ENCODE results near the gene CMTR1. TPM values are rescaled to one million over a fixed set of nuclear protein-coding genes. Genes with fewer than 3 reads are reported as not detected.
A peak's percentile ranks its signal among the peaks of the same experiment; 100 is the strongest.

The CMTR1 gene
- polyA plus RNA-seq, 1 of the 3 experiments (the other 2 are of a cell fraction), result 19.8 TPM

DNA sequence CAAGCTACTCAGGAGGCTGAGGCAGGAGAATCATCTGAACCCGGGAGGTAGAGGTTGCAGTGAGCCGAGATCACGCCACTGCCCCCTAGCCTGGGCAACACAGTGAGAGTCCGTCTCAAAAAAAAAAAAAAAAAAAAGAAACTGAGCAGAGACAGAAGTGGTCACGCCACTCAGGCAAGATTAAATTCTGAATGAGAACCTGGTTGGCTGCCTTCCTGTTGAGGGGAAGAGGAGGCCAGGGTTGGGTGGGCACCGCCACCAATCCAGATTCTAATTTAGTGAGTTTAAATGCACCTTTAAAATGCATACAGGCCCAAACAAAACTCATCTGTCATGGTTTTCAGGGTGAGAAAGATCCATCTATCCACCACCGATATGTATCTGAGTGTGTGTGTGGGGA, 90.4 kb downstream of the CMTR1 start (continued):
- TF ChIP-seq RFX5 (IDR thresholded peaks at IDR 0.05; ENCODE audit: low read length), result no peak
- no peak for TF ChIP-seq FOXM1 (IDR thresholded peaks at IDR 0.05; ENCODE audit: low read depth)

DNA sequence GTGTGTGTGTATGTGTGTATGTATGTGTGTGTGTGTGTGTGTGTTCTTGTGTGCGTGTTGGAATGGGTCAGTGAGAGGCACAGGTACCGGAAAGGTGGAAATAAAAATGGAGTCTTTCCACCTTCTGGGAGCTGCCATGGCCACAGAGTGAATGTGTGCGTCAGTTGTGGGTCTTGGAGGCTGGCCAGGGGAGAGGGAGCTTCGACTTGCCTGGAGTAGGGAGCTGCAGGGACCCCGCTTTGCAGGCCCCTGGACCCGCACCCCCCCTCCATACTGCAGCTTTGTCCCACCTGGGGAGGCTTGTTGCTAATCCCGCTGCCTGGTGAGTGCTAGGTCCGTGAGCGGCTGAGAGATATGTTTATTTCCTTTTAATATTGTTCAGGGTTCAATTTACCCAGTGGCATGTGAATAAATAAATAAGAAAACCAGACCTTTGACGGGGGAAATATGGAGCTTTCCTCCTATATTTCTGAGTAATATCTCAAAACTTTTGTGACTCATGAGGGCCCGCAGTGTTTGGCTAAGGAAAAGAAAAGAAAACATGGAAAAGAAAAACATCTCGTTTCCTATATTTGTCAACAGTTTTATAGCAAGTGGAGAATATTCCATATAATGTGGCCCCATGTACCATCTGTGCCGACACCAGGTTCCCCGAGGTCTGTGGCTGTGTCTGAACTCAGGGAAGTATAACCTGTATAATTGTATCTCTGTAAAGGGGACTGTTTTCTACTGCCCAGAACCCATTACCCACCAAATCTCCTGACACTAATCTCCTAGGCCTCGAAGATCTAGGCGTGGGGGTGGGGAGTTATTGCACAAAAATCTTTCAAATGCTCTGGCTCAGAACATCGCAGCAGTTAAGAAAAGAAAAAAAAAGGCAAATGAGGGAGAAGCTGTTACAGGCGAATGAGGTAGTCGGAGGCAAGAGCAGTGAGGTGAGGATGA, 91.3 kb downstream of the CMTR1 start:
- H4K20me1 ChIP-seq (ENCODE audit: insufficient read depth), result no peaks in the 10 kb centered on the region

DNA sequence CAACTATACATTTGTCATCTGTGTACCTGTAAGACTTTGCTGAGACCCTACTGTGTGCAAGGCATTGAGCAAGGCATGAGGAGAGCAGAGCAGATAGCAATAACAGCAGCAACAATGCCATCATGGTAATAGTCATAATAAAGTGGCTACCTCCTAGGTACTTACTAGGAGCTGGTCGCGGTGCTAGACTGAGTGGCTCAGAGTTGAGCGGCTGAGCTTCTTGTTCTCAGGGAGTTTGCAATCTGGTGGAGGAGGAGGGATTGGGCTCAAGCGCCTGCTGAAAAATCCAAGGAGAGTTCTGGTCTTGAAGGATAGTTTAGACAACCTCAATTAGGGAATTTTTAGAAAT, 91.9 kb downstream of the CMTR1 start:
- H3F3A ChIP-seq (replicated peaks; ENCODE audit: insufficient read depth), result no peaks in the 10 kb centered on the region
- H3K27ac ChIP-seq (ENCODE audit: low read depth in 2 of 2, low read length in 1 of 2), result no peak overlapping the region
- no peak for DNase-seq
- H3K36me3 ChIP-seq (replicated peaks in 1 of 2; ENCODE audit: control insufficient read depth in 1 of 2, insufficient read depth in 2 of 2, low read length in 1 of 2), result no peaks in the 10 kb centered on the region
- H3K27me3 ChIP-seq (ENCODE audit: insufficient read depth), result no peaks in the 10 kb centered on the region; the same call in 1 of the 2 replicates
- peaks cover 0 to 5% of the 10 kb centered on the region in 2 experiments; a peak in 1 of 4 replicates for H3K4me1 ChIP-seq (ENCODE audit: control insufficient read depth in 1 of 2, insufficient read depth in 2 of 2, low read depth in 1 of 2, low read length in 1 of 2)
- H3K4me2 ChIP-seq, result no peak overlapping the region
- H3K9me2 ChIP-seq, result no peaks in the 10 kb centered on the region
- H3K9ac ChIP-seq, result no peak overlapping the region
- H2AFZ ChIP-seq (ENCODE audit: low read depth), result no peak overlapping the region
- ChIA-PET POLR2A (interaction anchor here (0.8 kb wide), 1 partner anchor 52 kb away, joined by 3 read pairs; no protein-coding TSS in a partner anchor), CTCF (interaction anchor here (0.6 to 2.3 kb wide), 5 partner anchors 8 to 840 kb away, joined by 3 to 13 read pairs (median 4); no protein-coding TSS in a partner anchor)
- 89% methylated on average over 4 of the region's 4 CpGs for WGBS (ENCODE audit: low lambda C conversion rate)
- H3K9me3 ChIP-seq, result no peaks in the 10 kb centered on the region
- H4K20me1 ChIP-seq (ENCODE audit: insufficient read depth), result no peaks in the 10 kb centered on the region
- no peaks in the 10 kb centered on the region for H3K79me2 ChIP-seq (ENCODE audit: insufficient read depth)
- H3K4me3 ChIP-seq (ENCODE audit: low read depth in 2 of 2, low read length in 1 of 2), result no peak overlapping the region
- TF ChIP-seq ELF1 (IDR thresholded peaks at IDR 0.05), result no peak
- no peak for TF ChIP-seq TEAD4 (IDR thresholded peaks at IDR 0.05; ENCODE audit: borderline replicate concordance, insufficient read depth)
- no peak for TF ChIP-seq RCOR1 (IDR thresholded peaks at IDR 0.05; ENCODE audit: low read length)
- no peak for TF ChIP-seq CHD2 (IDR thresholded peaks at IDR 0.05; ENCODE audit: low read length, partially characterized antibody)
- no peak for TF ChIP-seq POLR2AphosphoS5 (IDR thresholded peaks at IDR 0.05; ENCODE audit: low read depth, low read length)
- TF ChIP-seq NRF1 (IDR thresholded peaks at IDR 0.05; ENCODE audit: low read depth, low read length), result no peak
- no peak for TF ChIP-seq FOXJ3 (CRISPR knock-in tag; IDR thresholded peaks at IDR 0.05)
- TF ChIP-seq, protein P1, sequence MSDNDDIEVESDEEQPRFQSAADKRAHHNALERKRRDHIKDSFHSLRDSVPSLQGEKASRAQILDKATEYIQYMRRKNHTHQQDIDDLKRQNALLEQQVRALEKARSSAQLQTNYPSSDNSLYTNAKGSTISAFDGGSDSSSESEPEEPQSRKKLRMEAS (IDR thresholded peaks at IDR 0.05; ENCODE audit: low read depth), result no peak
- TF ChIP-seq YY1 (IDR thresholded peaks at IDR 0.05; ENCODE audit: low read depth), result no peak
- TF ChIP-seq, protein P2, sequence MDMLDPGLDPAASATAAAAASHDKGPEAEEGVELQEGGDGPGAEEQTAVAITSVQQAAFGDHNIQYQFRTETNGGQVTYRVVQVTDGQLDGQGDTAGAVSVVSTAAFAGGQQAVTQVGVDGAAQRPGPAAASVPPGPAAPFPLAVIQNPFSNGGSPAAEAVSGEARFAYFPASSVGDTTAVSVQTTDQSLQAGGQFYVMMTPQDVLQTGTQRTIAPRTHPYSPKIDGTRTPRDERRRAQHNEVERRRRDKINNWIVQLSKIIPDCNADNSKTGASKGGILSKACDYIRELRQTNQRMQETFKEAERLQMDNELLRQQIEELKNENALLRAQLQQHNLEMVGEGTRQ (IDR thresholded peaks at IDR 0.05; ENCODE audit: borderline replicate concordance, low read depth, low read length), result no peak
- TF ChIP-seq GATA2 (CRISPR knock-in tag; IDR thresholded peaks at IDR 0.05), result no peak
- TF ChIP-seq TAF1 (IDR thresholded peaks at IDR 0.05; ENCODE audit: borderline replicate concordance, low read depth, low read length), result no peak
- TF ChIP-seq, protein P3, sequence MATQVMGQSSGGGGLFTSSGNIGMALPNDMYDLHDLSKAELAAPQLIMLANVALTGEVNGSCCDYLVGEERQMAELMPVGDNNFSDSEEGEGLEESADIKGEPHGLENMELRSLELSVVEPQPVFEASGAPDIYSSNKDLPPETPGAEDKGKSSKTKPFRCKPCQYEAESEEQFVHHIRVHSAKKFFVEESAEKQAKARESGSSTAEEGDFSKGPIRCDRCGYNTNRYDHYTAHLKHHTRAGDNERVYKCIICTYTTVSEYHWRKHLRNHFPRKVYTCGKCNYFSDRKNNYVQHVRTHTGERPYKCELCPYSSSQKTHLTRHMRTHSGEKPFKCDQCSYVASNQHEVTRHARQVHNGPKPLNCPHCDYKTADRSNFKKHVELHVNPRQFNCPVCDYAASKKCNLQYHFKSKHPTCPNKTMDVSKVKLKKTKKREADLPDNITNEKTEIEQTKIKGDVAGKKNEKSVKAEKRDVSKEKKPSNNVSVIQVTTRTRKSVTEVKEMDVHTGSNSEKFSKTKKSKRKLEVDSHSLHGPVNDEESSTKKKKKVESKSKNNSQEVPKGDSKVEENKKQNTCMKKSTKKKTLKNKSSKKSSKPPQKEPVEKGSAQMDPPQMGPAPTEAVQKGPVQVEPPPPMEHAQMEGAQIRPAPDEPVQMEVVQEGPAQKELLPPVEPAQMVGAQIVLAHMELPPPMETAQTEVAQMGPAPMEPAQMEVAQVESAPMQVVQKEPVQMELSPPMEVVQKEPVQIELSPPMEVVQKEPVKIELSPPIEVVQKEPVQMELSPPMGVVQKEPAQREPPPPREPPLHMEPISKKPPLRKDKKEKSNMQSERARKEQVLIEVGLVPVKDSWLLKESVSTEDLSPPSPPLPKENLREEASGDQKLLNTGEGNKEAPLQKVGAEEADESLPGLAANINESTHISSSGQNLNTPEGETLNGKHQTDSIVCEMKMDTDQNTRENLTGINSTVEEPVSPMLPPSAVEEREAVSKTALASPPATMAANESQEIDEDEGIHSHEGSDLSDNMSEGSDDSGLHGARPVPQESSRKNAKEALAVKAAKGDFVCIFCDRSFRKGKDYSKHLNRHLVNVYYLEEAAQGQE (IDR thresholded peaks at IDR 0.05; ENCODE audit: low read depth, low read length), result no peak; the same call in 1 of the 2 replicates
- TF ChIP-seq NFIC (IDR thresholded peaks at IDR 0.05; ENCODE audit: borderline replicate concordance), result no peak
- no peak for TF ChIP-seq EZH2phosphoT487 (IDR thresholded peaks at IDR 0.05; ENCODE audit: borderline replicate concordance, low read depth)
- TF ChIP-seq MXI1 (IDR thresholded peaks at IDR 0.05; ENCODE audit: low read depth, low read length), result no peak
- TF ChIP-seq RXRA (IDR thresholded peaks at IDR 0.05; ENCODE audit: borderline replicate concordance, low read depth), result no peak

More for the DNA sequence above, 91.3 kb downstream of the CMTR1 start:
- Histone ChIP-seq H3K27ac (ENCODE audit: low read depth in 2 of 2, low read length in 1 of 2) (no peak overlapping the region), H3K27me3 (ENCODE audit: insufficient read depth) (no peaks in the 10 kb centered on the region; the same call in 1 of the 2 replicates), H3K36me3 (replicated peaks in 1 of 2; ENCODE audit: control insufficient read depth in 1 of 2, insufficient read depth in 2 of 2, low read length in 1 of 2) (no peaks in the 10 kb centered on the region), H3K9me3 (no peaks in the 10 kb centered on the region), H3K79me2 (ENCODE audit: insufficient read depth) (no peaks in the 10 kb centered on the region), H2AFZ (ENCODE audit: low read depth) (no peak overlapping the region), H3K9ac (no peak overlapping the region), H3F3A (replicated peaks; ENCODE audit: insufficient read depth) (no peaks in the 10 kb centered on the region), H3K4me1 (ENCODE audit: control insufficient read depth in 1 of 2, insufficient read depth in 2 of 2, low read depth in 1 of 2, low read length in 1 of 2) (peaks cover 0 to 5% of the 10 kb centered on the region in 2 experiments; a peak in 1 of 4 replicates), H3K4me3 (ENCODE audit: low read depth in 2 of 2, low read length in 1 of 2) (no peak overlapping the region), H3K9me2 (no peaks in the 10 kb centered on the region), H3K4me2 (peak overlapping the region; percentile 29; the same call in 1 of the 2 replicates)
- CTCF ChIA-PET, result interaction anchor here (0.6 to 2.3 kb wide), 2 partner anchors 8 to 841 kb away, joined by 3 to 13 read pairs; no protein-coding TSS in a partner anchor
- 60% methylated on average over 17 of the region's 19 CpGs for WGBS (ENCODE audit: low lambda C conversion rate)
- POLR2A ChIA-PET, result interaction anchor here (0.8 kb wide), 1 partner anchor 52 kb away, joined by 3 read pairs; no protein-coding TSS in a partner anchor
- no peak for DNase-seq
- TF ChIP-seq FOSL2 (IDR thresholded peaks at IDR 0.05; ENCODE audit: borderline replicate concordance, low read depth) (peak; percentile 22; the same call in 1 of the 2 replicates), EZH2phosphoT487 (IDR thresholded peaks at IDR 0.05; ENCODE audit: borderline replicate concordance, low read depth) (no peak)

Data from SK-N-SH (cell line).